ENCODE results near the gene EEF1AKMT2. TPM values are rescaled to one million over a fixed set of nuclear protein-coding genes. Genes with fewer than 3 reads are reported as not detected.

Gene EEF1AKMT2
- total RNA-seq, 2 experiments from 2014 or later = 24.2 to 25.7 TPM

- peak; percentile 44 for DNase-seq
Observed at GRCh38 chr10:124743191-124744101, 48.2 kb downstream of the EEF1AKMT2 start.

DNA sequence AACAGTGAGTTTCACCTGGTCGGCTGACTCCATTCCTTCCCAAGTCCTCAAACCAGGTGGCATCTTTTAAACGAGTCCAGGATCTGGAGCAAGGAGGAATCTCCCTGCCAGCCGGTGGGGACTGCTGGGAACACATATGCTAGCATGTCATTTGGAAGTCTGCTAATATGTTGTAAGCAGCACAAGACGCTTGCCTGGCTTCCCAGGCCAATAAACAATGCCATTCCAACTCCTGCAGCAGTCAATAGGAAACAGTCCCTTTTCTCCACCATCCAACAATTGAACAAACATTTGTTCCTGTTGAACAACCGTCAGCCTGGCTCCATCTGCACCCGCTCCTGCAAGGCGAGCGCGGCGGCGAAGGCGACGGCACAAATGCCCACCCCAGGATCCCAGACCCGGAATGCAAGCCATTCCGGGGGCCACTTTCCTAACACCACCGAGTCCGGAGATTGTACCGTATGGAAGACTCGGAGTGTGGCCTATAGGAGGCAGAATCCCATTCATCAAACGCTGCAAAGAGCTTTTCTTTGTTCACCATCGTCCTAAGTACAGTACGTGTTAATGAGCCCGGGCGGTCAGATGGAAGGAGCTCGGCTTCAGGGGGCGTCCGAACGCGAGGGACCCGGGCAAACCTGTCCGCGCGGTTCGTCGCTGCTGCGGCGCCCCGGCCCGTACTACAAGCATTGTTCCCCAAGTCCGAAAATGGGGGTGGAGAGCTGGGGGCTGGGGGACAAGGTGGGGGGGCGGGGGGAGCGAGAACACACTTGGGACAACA lies 49.1 kb downstream of the EEF1AKMT2 start:
- CTCF ChIA-PET = interaction anchor here (0.8 to 4.9 kb wide), 30 partner anchors 13 to 213 kb away, joined by 3 to 91 read pairs (median 15); partner anchors contain the start of gene ABRAXAS2
- Mint-ChIP-seq H3K9me3 (no peaks in the 10 kb centered on the region), H3K4me3 (peak overlapping the region; percentile 87), H3K4me1 (ENCODE audit: low read depth) (peaks cover 59% of the 10 kb centered on the region), H3K27me3 (peaks cover 1% of the 10 kb centered on the region), H3K27ac (peak overlapping the region; percentile 79), H3K36me3 (ENCODE audit: low read depth) (no peaks in the 10 kb centered on the region)
- POLR2A ChIA-PET = interaction anchor here (0.7 to 7.7 kb wide), 15 partner anchors 9 to 115 kb away, joined by 3 to 39 read pairs (median 5); no protein-coding TSS in a partner anchor
- TF ChIP-seq, protein P1, sequence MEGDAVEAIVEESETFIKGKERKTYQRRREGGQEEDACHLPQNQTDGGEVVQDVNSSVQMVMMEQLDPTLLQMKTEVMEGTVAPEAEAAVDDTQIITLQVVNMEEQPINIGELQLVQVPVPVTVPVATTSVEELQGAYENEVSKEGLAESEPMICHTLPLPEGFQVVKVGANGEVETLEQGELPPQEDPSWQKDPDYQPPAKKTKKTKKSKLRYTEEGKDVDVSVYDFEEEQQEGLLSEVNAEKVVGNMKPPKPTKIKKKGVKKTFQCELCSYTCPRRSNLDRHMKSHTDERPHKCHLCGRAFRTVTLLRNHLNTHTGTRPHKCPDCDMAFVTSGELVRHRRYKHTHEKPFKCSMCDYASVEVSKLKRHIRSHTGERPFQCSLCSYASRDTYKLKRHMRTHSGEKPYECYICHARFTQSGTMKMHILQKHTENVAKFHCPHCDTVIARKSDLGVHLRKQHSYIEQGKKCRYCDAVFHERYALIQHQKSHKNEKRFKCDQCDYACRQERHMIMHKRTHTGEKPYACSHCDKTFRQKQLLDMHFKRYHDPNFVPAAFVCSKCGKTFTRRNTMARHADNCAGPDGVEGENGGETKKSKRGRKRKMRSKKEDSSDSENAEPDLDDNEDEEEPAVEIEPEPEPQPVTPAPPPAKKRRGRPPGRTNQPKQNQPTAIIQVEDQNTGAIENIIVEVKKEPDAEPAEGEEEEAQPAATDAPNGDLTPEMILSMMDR (IDR thresholded peaks at IDR 0.05) = no peak
- no peak for ATAC-seq
- DNase-seq = no peak
- intact Hi-C loops (cut with micrococcal nuclease) = loop anchor here (5.0 kb wide), 4 partner anchors 55 to 210 kb away; no protein-coding TSS in a partner anchor

More at GRCh38 chr10:124743191-124744101, 48.2 kb downstream of the EEF1AKMT2 start:
- POLR2A ChIA-PET = interaction anchor here (0.7 to 7.7 kb wide), 6 partner anchors 10 to 116 kb away, joined by 3 to 39 read pairs (median 7); no protein-coding TSS in a partner anchor
- no peaks in the 10 kb centered on the region for H3K9me3 Mint-ChIP-seq
- peaks cover 54% of the 10 kb centered on the region for H3K4me1 Mint-ChIP-seq (ENCODE audit: low read depth)
- peaks cover 3% of the 10 kb centered on the region for H3K36me3 Mint-ChIP-seq (ENCODE audit: low read depth)
- intact Hi-C loops (cut with micrococcal nuclease) = loop anchor here (5.0 kb wide), 4 partner anchors 56 to 211 kb away; no protein-coding TSS in a partner anchor
- peaks cover 1% of the 10 kb centered on the region for H3K27me3 Mint-ChIP-seq
- CTCF ChIA-PET = interaction anchor here (1.0 to 4.9 kb wide), 11 partner anchors 15 to 214 kb away, joined by 3 to 91 read pairs (median 29); no protein-coding TSS in a partner anchor
- H3K27ac Mint-ChIP-seq = peak overlapping the region; percentile 90
- peak overlapping the region; percentile 87 for H3K4me3 Mint-ChIP-seq
- ATAC-seq = peak; percentile 18
- TF ChIP-seq, protein P1 (IDR thresholded peaks at IDR 0.05) = no peak

- DNase-seq = peak; percentile 65
- Mint-ChIP-seq H3K4me3 (peak overlapping the region; percentile 87), H3K36me3 (ENCODE audit: low read depth) (no peaks in the 10 kb centered on the region), H3K27me3 (peaks cover 1% of the 10 kb centered on the region), H3K27ac (peak overlapping the region; percentile 79), H3K9me3 (no peaks in the 10 kb centered on the region), H3K4me1 (ENCODE audit: low read depth) (peaks cover 66% of the 10 kb centered on the region)
- ChIA-PET CTCF (interaction anchor here (0.7 to 4.9 kb wide), 51 partner anchors 8 to 240 kb away, joined by 3 to 91 read pairs (median 7); partner anchors contain the start of genes ABRAXAS2 and EEF1AKMT2), POLR2A (interaction anchor here (0.7 to 7.7 kb wide), 22 partner anchors 9 to 201 kb away, joined by 3 to 39 read pairs (median 6); no protein-coding TSS in a partner anchor)
- ATAC-seq = no peak
- TF ChIP-seq, protein P1 (IDR thresholded peaks at IDR 0.05) = no peak
- intact Hi-C loops (cut with micrococcal nuclease) = loop anchor here (5.0 kb wide), 4 partner anchors 55 to 210 kb away; no protein-coding TSS in a partner anchor
Observed at GRCh38 chr10:124741922-124742412, 49.7 kb downstream of the EEF1AKMT2 start.

GRCh38 chr10:124741281-124741921 lies 50.3 kb downstream of the EEF1AKMT2 start:
- H3K36me3 Mint-ChIP-seq (ENCODE audit: low read depth) = no peaks in the 10 kb centered on the region
- TF ChIP-seq, protein P1 (IDR thresholded peaks at IDR 0.05) = peak; percentile 94
- peak overlapping the region; percentile 87 for H3K4me3 Mint-ChIP-seq
- H3K4me1 Mint-ChIP-seq (ENCODE audit: low read depth) = peaks cover 69% of the 10 kb centered on the region
- CTCF ChIA-PET = interaction anchor here (0.7 to 4.9 kb wide), 52 partner anchors 8 to 239 kb away, joined by 3 to 91 read pairs (median 7); partner anchors contain the start of genes ABRAXAS2 and EEF1AKMT2
- ATAC-seq = peak; percentile 63
- no peaks in the 10 kb centered on the region for H3K9me3 Mint-ChIP-seq
- H3K27me3 Mint-ChIP-seq = peaks cover 1% of the 10 kb centered on the region
- DNase-seq = peak; percentile 92
- POLR2A ChIA-PET = interaction anchor here (0.7 to 7.7 kb wide), 23 partner anchors 8 to 211 kb away, joined by 3 to 39 read pairs (median 6); no protein-coding TSS in a partner anchor
- H3K27ac Mint-ChIP-seq = peak overlapping the region; percentile 79
- intact Hi-C loops (cut with micrococcal nuclease) = loop anchor here (5.0 kb wide), 4 partner anchors 54 to 209 kb away; no protein-coding TSS in a partner anchor

Data from activated CD8-positive, alpha-beta T cell treated with anti-CD3 and anti-CD28 coated beads for 36 hours (primary cell).